Endothelial cell of umbilical vein (primary cell): Measurements from ENCODE around the gene COQ8A. TPM values are rescaled to one million over a fixed set of nuclear protein-coding genes. Genes with fewer than 3 reads are reported as not detected.

Experiments used
- BruUV-seq: library from RNA; stranded (reverse); fragments of 400-500 nt; replicated peaks from 2 replicates; lab custom pipeline; 2021; lab: Mats Ljungman, UMichigan
- CTCF ChIA-PET: fragments of 300-600, 350-600 bp; sonication (Branson Sonifier 250); formaldehyde crosslinking; loops from one replicate; lab custom pipeline; 2021; ENCODE audit warnings: antibody characterized with exemption, inconsistent platforms; lab: Charles Lee
- POLR2A ChIA-PET: fragments of 300-600, 350-600 bp; sonication (Branson Sonifier 250); formaldehyde crosslinking; loops from one replicate; lab custom pipeline; 2021; ENCODE audit warnings: antibody characterized with exemption, inconsistent platforms; lab: Charles Lee
- DNase-seq: peaks from one replicate; pipeline ENCODE4 v3.0.0-alpha.2; 2011; ENCODE audit warnings: low read depth, low spot score
- FAIRE-seq: peaks from 2 replicates; lab custom pipeline; 2011; peaks lifted over from hg19 to GRCh38; lab: Jason Lieb, UNC
- H2AFZ ChIP-seq: 2 replicates; pipeline ENCODE4 v1.6.0; 2012; ENCODE audit warnings: low read depth, low read length, control low read depth, inconsistent platforms
- H3K27ac ChIP-seq: 2 replicates; pipeline ENCODE4 v1.5.1; 2011; ENCODE audit warnings: low read depth, mild to moderate bottlenecking, control low read depth, low read length, moderate library complexity; ENCODE audit not compliant: insufficient read depth
- H3K27me3 ChIP-seq, 2 experiments: 2 replicates each; pipeline versions ENCODE4 v1.6.0 to v1.6.1; 2011; ENCODE audit warnings: low read length in 2 of 2, mixed read lengths in 1 of 2; ENCODE audit not compliant: control insufficient read depth in 2 of 2, insufficient read depth in 2 of 2
- H3K36me3 ChIP-seq, 2 experiments: 2 replicates in 1 of 2; 3 replicates in 1 of 2; pipeline ENCODE4 v1.5.1; 2011; ENCODE audit warnings: low read length in 2 of 2, mild to moderate bottlenecking in 1 of 2, moderate library complexity in 1 of 2; ENCODE audit not compliant: control insufficient read depth in 2 of 2, insufficient read depth in 2 of 2; ENCODE audit errors: extremely low read depth in 1 of 2
- H3K4me1 ChIP-seq: 3 replicates; pipeline ENCODE4 v1.5.1; 2011; ENCODE audit warnings: mild to moderate bottlenecking, low read length; ENCODE audit not compliant: control insufficient read depth, insufficient read depth; ENCODE audit errors: extremely low read depth
- H3K4me2 ChIP-seq: 2 replicates; pipeline ENCODE4 v1.6.1; 2011; ENCODE audit warnings: low read length, control low read depth, mixed read lengths; ENCODE audit not compliant: insufficient read depth
- H3K4me3 ChIP-seq, 3 experiments: fragments of 200-600 bp in 1 of 3; sonication (generic), shearing (Covaris generic) in 1 of 3; replicated peaks in 1 of 3; 2 replicates each; pipeline ENCODE4 v1.5.1; 2011 to 2016; ENCODE audit warnings: control low read depth in 3 of 3, low read length in 3 of 3, mild to moderate bottlenecking in 2 of 3, inconsistent platforms in 1 of 3, low read depth in 1 of 3, moderate library complexity in 1 of 3; ENCODE audit not compliant: insufficient read depth in 1 of 3
- H3K79me2 ChIP-seq: 2 replicates; pipeline ENCODE4 v1.6.0; 2012; ENCODE audit warnings: low read length, inconsistent platforms; ENCODE audit not compliant: control insufficient read depth, insufficient read depth
- H3K9ac ChIP-seq: replicated peaks from 2 replicates; pipeline ENCODE3; 2011; ENCODE audit warnings: low read length, control low read depth; ENCODE audit not compliant: insufficient read depth; ENCODE audit errors: extremely low read depth
- H3K9me1 ChIP-seq: replicated peaks from 3 replicates; pipeline ENCODE4 v1.6.0; 2011; ENCODE audit warnings: mild to moderate bottlenecking, low read length; ENCODE audit not compliant: control insufficient read depth, insufficient read depth; ENCODE audit errors: extremely low read depth
- H3K9me3 ChIP-seq: replicated peaks from 2 replicates; pipeline ENCODE4 v1.5.1; 2012; ENCODE audit warnings: low read length, inconsistent platforms; ENCODE audit not compliant: control insufficient read depth, insufficient read depth
- H4K20me1 ChIP-seq: replicated peaks from 2 replicates; pipeline ENCODE3; 2011; ENCODE audit warnings: mild to moderate bottlenecking, low read length; ENCODE audit not compliant: control insufficient read depth, insufficient read depth; ENCODE audit errors: extremely low read depth
- EZH2 ChIP-seq: IDR thresholded peaks from 2 replicates; pipeline ENCODE4 v1.6.1; 2012; ENCODE audit warnings: borderline replicate concordance, low read depth, mild to moderate bottlenecking, moderate library complexity, low read length, inconsistent platforms; ENCODE audit not compliant: severe bottlenecking
- FOS ChIP-seq: IDR thresholded peaks from 2 replicates; pipeline ENCODE4 v1.6.1; 2011; ENCODE audit warnings: mild to moderate bottlenecking, low read length, moderate library complexity, borderline replicate concordance; ENCODE audit not compliant: insufficient read depth
- GATA2 ChIP-seq: IDR thresholded peaks from 2 replicates; pipeline ENCODE4 v1.7.0; 2011; ENCODE audit warnings: low read depth, mild to moderate bottlenecking, moderate library complexity, mixed read lengths, low read length; ENCODE audit not compliant: insufficient read length, insufficient read depth
- JUN ChIP-seq: IDR thresholded peaks from 2 replicates; pipeline ENCODE4 v1.6.1; 2011; ENCODE audit warnings: borderline replicate concordance, low read depth; ENCODE audit not compliant: insufficient read length, insufficient read depth
- MYC ChIP-seq: IDR thresholded peaks from one replicate; pipeline ENCODE4 v1.6.1; 2011; ENCODE audit warnings: mild to moderate bottlenecking, low read depth, low read length
- POLR2A ChIP-seq: IDR thresholded peaks from 2 replicates; pipeline ENCODE4 v1.6.1; 2012; ENCODE audit warnings: low read depth, mild to moderate bottlenecking, control low read depth, low read length
- POLR2AphosphoS5 ChIP-seq: IDR thresholded peaks from 2 replicates; pipeline ENCODE4 v1.6.1; 2012; ENCODE audit warnings: low read depth, mild to moderate bottlenecking, control low read depth, low read length, moderate library complexity; ENCODE audit not compliant: insufficient read depth
- dilution Hi-C: fragments of 300-500 bp; cut with MboI; formaldehyde crosslinking; loops from one replicate; pipeline ENCODE4 v1.15.0; 2019; ENCODE audit warnings: low sequenced_read_pairs; ENCODE audit not compliant: extremely low pct_ligation_motif_present
- intact Hi-C: fragments of 100-400 bp; cut with micrococcal nuclease; formaldehyde crosslinking; loops from one replicate; pipeline ENCODE4 v1.10.0; 2022
- polyA plus RNA-seq, 4 experiments: library from polyadenylated mRNA; depleted of rRNA in 3 of 4; stranded (reverse) in 3 of 4; unstranded in 1 of 4; fragments of >200 nt; gene quantifications; 2 replicates each; pipeline versions ENCODE4 v1.2.1 to v1.2.3, GENCODE V29; 2011 to 2012; ENCODE audit warnings: missing spikeins in 1 of 4
- total RNA-seq: library from RNA; stranded (reverse); gene quantifications from 2 replicates; pipeline ENCODE4 v1.2.3, GENCODE V29; 2021
- TF ChIP-seq, protein P1 (sequence below), 2 donors: IDR thresholded peaks; 1 replicate in 1 of 2; 2 replicates in 1 of 2; pipeline ENCODE4 v1.5.1; 2011; ENCODE audit warnings: low read length in 2 of 2, mild to moderate bottlenecking in 2 of 2, moderate library complexity in 2 of 2, control low read depth in 1 of 2, inconsistent platforms in 1 of 2, low read depth in 1 of 2; ENCODE audit not compliant: insufficient read depth in 1 of 2; ENCODE audit errors: extremely low read depth in 1 of 2
- TF ChIP-seq, protein P2 (sequence below): IDR thresholded peaks from 2 replicates; pipeline ENCODE4 v1.6.1; 2011; ENCODE audit not compliant: insufficient read depth, insufficient read length

The COQ8A gene
- total and polyA plus RNA-seq, 2 donors (not counting 3 experiments of a cell fraction or from before 2014, with no cell fraction given): 6.8 to 9.4 TPM

DNA sequence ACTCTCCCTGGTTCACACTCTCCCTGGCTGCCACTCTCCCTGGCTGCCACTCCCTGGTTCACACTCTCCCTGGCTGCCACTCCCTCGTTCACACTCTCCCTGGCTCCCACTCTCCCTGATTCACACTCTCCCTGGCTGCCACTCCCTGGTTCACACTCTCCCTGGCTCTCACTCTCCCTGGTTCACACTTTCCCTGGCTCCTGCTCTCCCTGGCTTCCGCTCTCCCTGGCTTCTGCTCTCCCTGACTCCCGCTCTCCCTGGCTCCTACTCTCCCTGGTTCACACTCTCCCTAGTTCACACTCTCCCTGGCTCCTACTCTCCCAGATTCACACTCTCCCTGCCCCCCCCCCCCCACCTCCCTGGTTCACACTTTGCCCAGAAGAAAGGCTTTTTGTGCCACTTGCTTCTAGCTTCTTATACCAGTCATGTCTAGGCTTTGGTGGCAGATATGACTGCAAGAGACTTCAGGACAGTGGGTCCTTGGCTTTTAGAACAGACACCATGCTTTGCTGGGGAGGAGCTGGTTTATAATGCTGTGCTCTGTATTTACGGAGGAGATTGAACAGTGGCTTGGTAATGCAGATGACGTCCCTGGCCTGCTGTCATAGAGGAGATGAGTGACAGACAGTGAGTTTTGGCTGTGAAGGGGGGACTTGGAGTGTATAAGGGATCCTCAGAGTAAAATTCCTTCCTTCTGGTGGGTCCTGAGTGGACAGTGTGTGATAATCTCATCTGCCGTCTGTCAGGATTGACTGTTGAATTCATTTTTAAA, 17.0 kb downstream of the COQ8A start:
- no peak overlapping the region for H3K9ac ChIP-seq
- DNase-seq: no peak
- ChIA-PET CTCF (no interaction called here), POLR2A (no interaction called here)
- no peaks in the 10 kb centered on the region for H3K79me2 ChIP-seq
- BruUV-seq: no TSS peak
- no peaks in the 10 kb centered on the region for H3K4me1 ChIP-seq
- no peak overlapping the region for H2AFZ ChIP-seq
- H3K4me2 ChIP-seq: no peak overlapping the region
- intact Hi-C loops (no loop called here), dilution Hi-C loops (no loop called here)
- FAIRE-seq: no peak
- H3K27ac ChIP-seq: no peak overlapping the region
- TF ChIP-seq, protein P1, sequence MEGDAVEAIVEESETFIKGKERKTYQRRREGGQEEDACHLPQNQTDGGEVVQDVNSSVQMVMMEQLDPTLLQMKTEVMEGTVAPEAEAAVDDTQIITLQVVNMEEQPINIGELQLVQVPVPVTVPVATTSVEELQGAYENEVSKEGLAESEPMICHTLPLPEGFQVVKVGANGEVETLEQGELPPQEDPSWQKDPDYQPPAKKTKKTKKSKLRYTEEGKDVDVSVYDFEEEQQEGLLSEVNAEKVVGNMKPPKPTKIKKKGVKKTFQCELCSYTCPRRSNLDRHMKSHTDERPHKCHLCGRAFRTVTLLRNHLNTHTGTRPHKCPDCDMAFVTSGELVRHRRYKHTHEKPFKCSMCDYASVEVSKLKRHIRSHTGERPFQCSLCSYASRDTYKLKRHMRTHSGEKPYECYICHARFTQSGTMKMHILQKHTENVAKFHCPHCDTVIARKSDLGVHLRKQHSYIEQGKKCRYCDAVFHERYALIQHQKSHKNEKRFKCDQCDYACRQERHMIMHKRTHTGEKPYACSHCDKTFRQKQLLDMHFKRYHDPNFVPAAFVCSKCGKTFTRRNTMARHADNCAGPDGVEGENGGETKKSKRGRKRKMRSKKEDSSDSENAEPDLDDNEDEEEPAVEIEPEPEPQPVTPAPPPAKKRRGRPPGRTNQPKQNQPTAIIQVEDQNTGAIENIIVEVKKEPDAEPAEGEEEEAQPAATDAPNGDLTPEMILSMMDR (IDR thresholded peaks at IDR 0.05; ENCODE audit: extremely low read depth in 1 of 2, insufficient read depth in 1 of 2, low read depth in 1 of 2, low read length in 2 of 2): no peak
- TF ChIP-seq GATA2 (no peak), POLR2A (no peak), MYC (no peak), JUN (no peak), FOS (no peak), POLR2AphosphoS5 (no peak), EZH2 (no peak)
- TF ChIP-seq, protein P2, sequence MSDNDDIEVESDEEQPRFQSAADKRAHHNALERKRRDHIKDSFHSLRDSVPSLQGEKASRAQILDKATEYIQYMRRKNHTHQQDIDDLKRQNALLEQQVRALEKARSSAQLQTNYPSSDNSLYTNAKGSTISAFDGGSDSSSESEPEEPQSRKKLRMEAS: no peak
- no peak overlapping the region for H3K4me3 ChIP-seq
- H4K20me1 ChIP-seq: no peaks in the 10 kb centered on the region
- H3K36me3 ChIP-seq: no peaks in the 10 kb centered on the region
- H3K9me1 ChIP-seq: no peaks in the 10 kb centered on the region
- H3K9me3 ChIP-seq: no peaks in the 10 kb centered on the region
- no peaks in the 10 kb centered on the region for H3K27me3 ChIP-seq
